SU-DHL-6 (cell line): ENCODE results near the gene ACBD3.
A peak's percentile ranks its signal among the peaks of the same experiment; 100 is the strongest.

ENCODE experiments used
- H2AFZ ChIP-seq: fragments of 200-600 bp; sonication (generic); 2 replicates; pipeline ENCODE4 v1.6.1; 2014; ENCODE audit warnings: low read depth, mild to moderate bottlenecking, moderate library complexity, mixed read lengths, antibody characterized with exemption, low read length; ENCODE audit not compliant: severe bottlenecking
- H3F3A ChIP-seq: fragments of 200-600 bp; shearing (Covaris generic); 2 replicates; pipeline ENCODE4 v1.6.0; 2016; ENCODE audit warnings: antibody characterized with exemption, mild to moderate bottlenecking; ENCODE audit not compliant: insufficient read depth
- H3K27ac ChIP-seq: fragments of 200-600 bp; sonication (generic); 2 replicates; pipeline ENCODE4 v1.5.1; 2016; ENCODE audit warnings: low read depth, mild to moderate bottlenecking, low read length, moderate library complexity, mixed read lengths
- H3K27me3 ChIP-seq: fragments of 200-600 bp; sonication (generic), shearing (Covaris generic); 2 replicates; pipeline ENCODE4 v1.6.0; 2014; ENCODE audit warnings: mild to moderate bottlenecking, low read length
- H3K36me3 ChIP-seq: fragments of 200-600 bp; sonication (generic); 2 replicates; pipeline ENCODE4 v1.6.1; 2014; ENCODE audit warnings: mild to moderate bottlenecking, low read length, mixed read lengths
- H3K4me2 ChIP-seq: fragments of 300-600, 200-600 bp; shearing (Covaris generic), sonication (generic); 2 replicates; pipeline ENCODE4 v1.6.0; 2014; ENCODE audit warnings: low read length, low read depth, mild to moderate bottlenecking; ENCODE audit not compliant: poor library complexity, severe bottlenecking
- H3K4me3 ChIP-seq: fragments of 200-600 bp; sonication (generic); 2 replicates; pipeline ENCODE4 v1.5.1; 2014; ENCODE audit warnings: antibody characterized with exemption, low read length, mild to moderate bottlenecking, mixed read lengths; ENCODE audit not compliant: insufficient read depth, poor library complexity, severe bottlenecking
- H3K79me2 ChIP-seq: fragments of 200-600 bp; sonication (generic); 2 replicates; pipeline ENCODE4 v1.6.1; 2014; ENCODE audit warnings: mild to moderate bottlenecking, low read length, moderate library complexity; ENCODE audit not compliant: insufficient read depth
- H3K9ac ChIP-seq: fragments of 200-600 bp; sonication (generic); 2 replicates; pipeline ENCODE4 v1.7.0; 2014; ENCODE audit warnings: mild to moderate bottlenecking, low read length
- H3K9me2 ChIP-seq: fragments of 200-600 bp; sonication (generic); replicated peaks from 2 replicates; pipeline ENCODE4 v1.6.1; 2014; ENCODE audit warnings: low read length; ENCODE audit not compliant: insufficient read depth
- H3K9me3 ChIP-seq: fragments of 200-600 bp; sonication (generic); 2 replicates; pipeline ENCODE4 v1.6.1; 2014; ENCODE audit warnings: low read length, mixed read lengths; ENCODE audit not compliant: insufficient read depth
- H4K20me1 ChIP-seq: fragments of 200-600 bp; sonication (generic); 2 replicates; pipeline ENCODE4 v1.6.1; 2014; ENCODE audit warnings: low read depth, mild to moderate bottlenecking, antibody characterized with exemption, low read length, moderate library complexity, mixed read lengths
- EZH2phosphoT487 ChIP-seq: fragments of 200-600 bp; sonication (generic), shearing (Covaris generic); conservative IDR thresholded peaks from 2 replicates; pipeline ENCODE4 v1.6.1; 2018; ENCODE audit warnings: mild to moderate bottlenecking, antibody characterized with exemption, low read length, moderate library complexity, mixed read lengths
- TF ChIP-seq, protein P1 (sequence below): fragments of 200-600 bp; sonication (generic); IDR thresholded peaks from one replicate; pipeline ENCODE4 v1.5.1; 2017; ENCODE audit warnings: antibody characterized with exemption, mild to moderate bottlenecking, low read length, moderate library complexity; ENCODE audit not compliant: insufficient read depth, poor library complexity, severe bottlenecking

The ACBD3 gene

DNA sequence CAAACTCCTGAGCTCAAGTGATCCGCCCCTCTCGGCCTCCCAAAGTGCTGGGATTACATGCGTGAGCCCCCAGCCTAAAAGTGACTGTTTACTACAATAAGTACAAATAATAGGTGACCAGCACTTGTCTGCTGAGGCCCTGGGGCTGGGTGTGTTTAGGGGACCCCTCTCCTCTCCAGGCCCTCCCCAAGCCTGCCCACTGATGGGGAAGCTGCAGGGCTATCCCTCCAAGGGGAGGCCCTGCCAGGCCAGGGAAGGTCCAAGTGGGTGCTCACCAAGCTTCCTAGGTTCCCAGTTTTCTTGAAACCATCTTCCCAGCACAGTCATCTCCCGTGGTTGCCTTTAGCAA lies 63.4 kb downstream of the ACBD3 start:
- peak overlapping the region; percentile 95 for H3K4me2 ChIP-seq
- H3K9ac ChIP-seq = peak overlapping the region; percentile 94
- no peaks in the 10 kb centered on the region for H3K79me2 ChIP-seq
- no peak overlapping the region for H3K4me3 ChIP-seq
- H4K20me1 ChIP-seq = no peaks in the 10 kb centered on the region
- H3K9me2 ChIP-seq = no peaks in the 10 kb centered on the region
- TF ChIP-seq, protein P1, sequence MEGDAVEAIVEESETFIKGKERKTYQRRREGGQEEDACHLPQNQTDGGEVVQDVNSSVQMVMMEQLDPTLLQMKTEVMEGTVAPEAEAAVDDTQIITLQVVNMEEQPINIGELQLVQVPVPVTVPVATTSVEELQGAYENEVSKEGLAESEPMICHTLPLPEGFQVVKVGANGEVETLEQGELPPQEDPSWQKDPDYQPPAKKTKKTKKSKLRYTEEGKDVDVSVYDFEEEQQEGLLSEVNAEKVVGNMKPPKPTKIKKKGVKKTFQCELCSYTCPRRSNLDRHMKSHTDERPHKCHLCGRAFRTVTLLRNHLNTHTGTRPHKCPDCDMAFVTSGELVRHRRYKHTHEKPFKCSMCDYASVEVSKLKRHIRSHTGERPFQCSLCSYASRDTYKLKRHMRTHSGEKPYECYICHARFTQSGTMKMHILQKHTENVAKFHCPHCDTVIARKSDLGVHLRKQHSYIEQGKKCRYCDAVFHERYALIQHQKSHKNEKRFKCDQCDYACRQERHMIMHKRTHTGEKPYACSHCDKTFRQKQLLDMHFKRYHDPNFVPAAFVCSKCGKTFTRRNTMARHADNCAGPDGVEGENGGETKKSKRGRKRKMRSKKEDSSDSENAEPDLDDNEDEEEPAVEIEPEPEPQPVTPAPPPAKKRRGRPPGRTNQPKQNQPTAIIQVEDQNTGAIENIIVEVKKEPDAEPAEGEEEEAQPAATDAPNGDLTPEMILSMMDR = no peak
- no peak for TF ChIP-seq EZH2phosphoT487
- peak overlapping the region; percentile 97 for H3K27ac ChIP-seq
- peak overlapping the region; percentile 86 for H2AFZ ChIP-seq
- peaks cover 25% of the 10 kb centered on the region for H3F3A ChIP-seq
- no peaks in the 10 kb centered on the region for H3K27me3 ChIP-seq
- H3K36me3 ChIP-seq = no peaks in the 10 kb centered on the region
- no peaks in the 10 kb centered on the region for H3K9me3 ChIP-seq

GRCh38 chr1:226121587-226122400 lies 64.7 kb downstream of the ACBD3 start:
- no peaks in the 10 kb centered on the region for H3K79me2 ChIP-seq
- peak overlapping the region; percentile 71 for H3K4me3 ChIP-seq
- H3K9ac ChIP-seq = peak overlapping the region; percentile 94
- H3K36me3 ChIP-seq = no peaks in the 10 kb centered on the region
- peak overlapping the region; percentile 97 for H3K27ac ChIP-seq
- peak overlapping the region; percentile 86 for H2AFZ ChIP-seq
- H3K9me2 ChIP-seq = no peaks in the 10 kb centered on the region
- H3K27me3 ChIP-seq = no peaks in the 10 kb centered on the region
- peaks cover 22% of the 10 kb centered on the region for H3F3A ChIP-seq
- peak overlapping the region; percentile 95 for H3K4me2 ChIP-seq
- no peak for TF ChIP-seq EZH2phosphoT487
- TF ChIP-seq, protein P1 = peak; percentile 60
- no peaks in the 10 kb centered on the region for H4K20me1 ChIP-seq
- no peaks in the 10 kb centered on the region for H3K9me3 ChIP-seq

GRCh38 chr1:226121049-226121586 lies 65.4 kb downstream of the ACBD3 start:
- TF ChIP-seq, protein P1 = no peak
- no peak for TF ChIP-seq EZH2phosphoT487
- H3K4me3 ChIP-seq = peak overlapping the region; percentile 71
- H3K9ac ChIP-seq = peak overlapping the region; percentile 94
- no peak overlapping the region for H2AFZ ChIP-seq
- no peaks in the 10 kb centered on the region for H4K20me1 ChIP-seq
- H3K36me3 ChIP-seq = no peaks in the 10 kb centered on the region
- no peaks in the 10 kb centered on the region for H3K79me2 ChIP-seq
- peak overlapping the region; percentile 97 for H3K27ac ChIP-seq
- no peaks in the 10 kb centered on the region for H3K9me2 ChIP-seq
- H3K9me3 ChIP-seq = no peaks in the 10 kb centered on the region
- no peaks in the 10 kb centered on the region for H3K27me3 ChIP-seq
- H3K4me2 ChIP-seq = peak overlapping the region; percentile 95
- H3F3A ChIP-seq = peaks cover 22% of the 10 kb centered on the region
